Measurements from ENCODE around the gene TEX38. TPM values are rescaled to one million over a fixed set of nuclear protein-coding genes. Genes with fewer than 3 reads are reported as not detected.
"Not testable (repeated sequence)": the region's sequence is repeated elsewhere in the genome, so short reads cannot be mapped to it uniquely, and the experiment has no call there.

The TEX38 gene
- polyA plus RNA-seq, 4 donors = 0.22 to 0.54 (median 0.36) TPM

- DNase-seq (ENCODE audit: low read depth in 4 of 4, low spot score in 2 of 4) = not testable (repeated sequence)
Observed at GRCh38 chr1:46654698-46655097, 17.0 kb upstream of the TEX38 start.

DNA sequence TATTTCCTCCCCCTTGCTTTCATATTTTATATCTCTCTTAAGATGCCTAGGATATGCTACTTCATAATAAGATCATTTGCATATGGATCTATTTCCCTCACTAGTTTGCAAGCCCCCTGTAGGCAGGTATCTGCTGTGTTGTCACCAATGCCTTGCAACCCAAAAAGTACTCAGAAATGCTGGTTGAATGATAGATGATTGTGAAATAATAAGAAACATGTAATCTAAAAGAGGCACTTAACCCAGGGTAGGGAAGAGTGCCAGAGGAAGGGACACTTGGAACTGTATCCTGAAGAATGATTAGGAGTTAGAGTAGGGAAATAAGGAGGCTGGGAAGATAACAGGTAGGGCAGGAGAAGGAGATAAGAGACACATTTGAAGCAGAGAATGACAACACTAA lies 15.8 kb upstream of the TEX38 start:
- no peak for DNase-seq (ENCODE audit: low read depth in 4 of 4, low spot score in 2 of 4)

DNA sequence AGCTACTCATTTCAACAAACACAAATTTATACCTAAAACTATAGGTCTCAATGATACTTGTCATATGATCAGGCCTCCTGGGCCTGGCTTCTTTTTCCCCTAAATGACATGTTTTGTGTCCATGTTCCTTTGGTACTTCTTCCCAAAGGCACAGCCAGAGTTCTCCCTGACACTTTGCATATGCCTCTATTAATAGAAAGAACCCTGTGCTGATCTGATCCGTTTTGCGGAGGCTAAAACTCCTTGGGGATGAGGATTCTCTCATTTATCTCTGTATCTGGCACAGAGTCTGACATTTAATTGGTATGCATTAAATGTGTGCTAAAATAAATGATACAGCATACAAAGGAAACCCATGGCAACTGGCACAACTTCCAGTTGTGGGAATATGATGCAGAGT lies 15.0 kb upstream of the TEX38 start:
- DNase-seq (ENCODE audit: low read depth in 4 of 4, low spot score in 2 of 4) = no peak

DNA sequence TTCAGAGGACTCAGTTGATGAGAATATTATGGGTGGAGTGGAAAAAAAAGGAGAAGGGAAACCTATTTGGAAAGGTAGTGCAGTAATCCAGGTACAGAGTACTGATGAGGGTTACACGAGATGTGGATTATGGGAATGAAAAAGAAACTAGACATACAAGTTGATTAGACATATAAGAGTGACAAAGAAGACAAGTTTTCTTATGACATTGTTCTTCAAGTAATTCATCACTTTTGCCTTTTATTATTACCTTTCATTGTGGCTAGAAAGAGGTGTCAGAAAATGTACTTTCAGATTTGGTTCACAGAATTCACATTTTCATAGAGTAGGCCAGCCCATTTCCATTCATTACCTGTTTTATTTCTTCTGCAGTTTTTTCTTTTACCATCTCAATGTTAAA lies 13.9 kb upstream of the TEX38 start:
- no peak for DNase-seq (ENCODE audit: low read depth in 4 of 4, low spot score in 2 of 4)

GRCh38 chr1:46659307-46659870 lies 12.3 kb upstream of the TEX38 start:
- no peak for DNase-seq (ENCODE audit: low read depth in 4 of 4, low spot score in 2 of 4)

GRCh38 chr1:46660116-46660515 lies 11.5 kb upstream of the TEX38 start:
- not testable (repeated sequence) for DNase-seq (ENCODE audit: low read depth in 4 of 4, low spot score in 2 of 4)

DNA sequence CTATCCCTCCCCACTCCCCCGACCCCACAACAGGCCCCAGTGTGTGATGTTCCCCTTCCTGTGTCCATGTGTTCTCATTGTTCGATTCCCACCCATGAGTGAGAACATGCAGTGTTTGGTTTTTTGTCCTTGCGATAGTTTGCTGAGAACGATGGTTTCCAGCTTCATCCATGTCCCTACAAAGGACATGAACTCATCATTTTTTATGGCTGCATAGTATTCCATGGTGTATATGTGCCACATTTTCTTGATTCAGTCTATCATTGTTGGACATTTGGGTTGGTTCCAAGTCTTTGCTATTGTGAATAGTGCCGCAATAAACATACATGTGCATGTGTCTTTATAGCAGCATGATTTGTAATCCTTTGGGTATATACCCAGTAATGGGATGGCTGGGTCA lies 8.7 kb upstream of the TEX38 start:
- DNase-seq (ENCODE audit: low read depth in 4 of 4, low spot score in 2 of 4) = not testable (repeated sequence)

- no peak for DNase-seq (ENCODE audit: low read depth in 4 of 4, low spot score in 2 of 4)
Observed at GRCh38 chr1:46665983-46666382, 5.7 kb upstream of the TEX38 start.

- peak in 2 of 4 donors; percentile 40 to 42 for DNase-seq (ENCODE audit: low read depth in 4 of 4, low spot score in 2 of 4)
Observed at GRCh38 chr1:46667782-46668760, 3.6 kb upstream of the TEX38 start, which contains the start of gene ATPAF1. Gene ATPAF1 (minus strand): TSS chr1:46668364. CDS start chr1:46668322, 42 bp downstream.

DNA sequence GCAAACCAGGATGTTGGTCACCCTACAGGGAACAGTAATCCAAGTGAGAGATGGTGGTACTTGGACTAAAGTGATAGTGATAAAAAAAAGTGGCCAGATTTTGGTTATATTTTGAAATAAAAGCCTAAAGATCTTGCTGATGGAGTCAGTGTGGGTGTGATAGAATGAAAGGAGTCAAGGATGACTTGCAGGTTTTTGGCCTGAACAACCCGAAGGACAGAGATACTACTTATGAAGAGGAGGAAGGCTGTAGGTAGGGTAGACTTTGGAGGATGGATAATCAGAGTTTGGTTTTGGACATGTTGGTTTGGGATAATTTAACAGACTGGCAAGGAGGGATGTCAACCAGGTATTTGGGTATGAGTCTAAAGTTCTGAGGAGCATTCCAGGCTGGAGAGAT lies 1.5 kb upstream of the TEX38 start:
- DNase-seq (ENCODE audit: low read depth in 4 of 4, low spot score in 2 of 4) = no peak

GRCh38 chr1:46672696-46673095 lies 1.0 kb downstream of the TEX38 start:
- no peak for DNase-seq (ENCODE audit: low read depth in 4 of 4, low spot score in 2 of 4)

DNA sequence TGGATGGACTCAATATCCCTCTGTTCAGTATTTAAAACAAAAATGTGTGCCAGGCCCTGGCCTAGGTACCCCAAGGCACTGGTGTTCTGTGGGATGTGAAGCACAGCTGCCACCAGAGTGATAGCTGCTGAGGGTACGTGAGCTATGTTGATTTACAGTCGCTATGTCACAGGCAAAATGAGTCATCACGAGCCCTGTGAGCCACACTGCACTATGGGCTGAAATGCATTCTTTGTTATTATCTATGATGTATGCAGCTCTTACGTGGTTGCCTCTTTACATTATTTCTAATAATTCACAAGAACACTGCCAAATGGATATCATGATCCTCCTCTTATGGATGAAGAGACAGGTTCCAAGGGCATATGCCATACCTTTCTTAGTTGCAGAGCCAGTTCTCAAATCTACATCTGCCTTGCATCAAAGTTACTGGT lies 2.1 kb downstream of the TEX38 start:
- DNase-seq (ENCODE audit: low read depth in 4 of 4, low spot score in 2 of 4) = no peak

GRCh38 chr1:46675549-46676314 lies 4.1 kb downstream of the TEX38 start:
- DNase-seq (ENCODE audit: low read depth in 4 of 4, low spot score in 2 of 4) = no peak

DNA sequence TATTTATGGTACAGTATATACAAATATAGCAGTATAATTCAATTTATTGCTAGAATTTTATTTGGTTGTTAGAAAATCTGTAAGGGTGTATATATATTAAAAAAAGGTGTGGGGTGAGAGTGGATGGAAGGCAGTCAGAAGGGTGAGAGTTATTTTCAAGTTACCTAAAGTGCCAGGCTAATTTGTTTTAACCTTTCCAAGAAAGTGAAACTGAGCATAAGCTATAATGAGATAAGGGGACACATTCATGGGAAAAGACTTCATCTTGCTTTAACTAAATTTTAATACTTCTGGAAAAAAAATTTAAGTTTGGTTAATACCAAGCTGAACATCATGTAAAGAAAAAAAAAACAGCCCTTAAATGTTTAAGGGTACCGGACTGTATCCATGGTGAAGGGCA lies 4.9 kb downstream of the TEX38 start:
- no peak for DNase-seq (ENCODE audit: low read depth in 4 of 4, low spot score in 2 of 4)

GRCh38 chr1:46677339-46677738 lies 5.7 kb downstream of the TEX38 start:
- DNase-seq (ENCODE audit: low read depth in 4 of 4, low spot score in 2 of 4) = no peak

DNA sequence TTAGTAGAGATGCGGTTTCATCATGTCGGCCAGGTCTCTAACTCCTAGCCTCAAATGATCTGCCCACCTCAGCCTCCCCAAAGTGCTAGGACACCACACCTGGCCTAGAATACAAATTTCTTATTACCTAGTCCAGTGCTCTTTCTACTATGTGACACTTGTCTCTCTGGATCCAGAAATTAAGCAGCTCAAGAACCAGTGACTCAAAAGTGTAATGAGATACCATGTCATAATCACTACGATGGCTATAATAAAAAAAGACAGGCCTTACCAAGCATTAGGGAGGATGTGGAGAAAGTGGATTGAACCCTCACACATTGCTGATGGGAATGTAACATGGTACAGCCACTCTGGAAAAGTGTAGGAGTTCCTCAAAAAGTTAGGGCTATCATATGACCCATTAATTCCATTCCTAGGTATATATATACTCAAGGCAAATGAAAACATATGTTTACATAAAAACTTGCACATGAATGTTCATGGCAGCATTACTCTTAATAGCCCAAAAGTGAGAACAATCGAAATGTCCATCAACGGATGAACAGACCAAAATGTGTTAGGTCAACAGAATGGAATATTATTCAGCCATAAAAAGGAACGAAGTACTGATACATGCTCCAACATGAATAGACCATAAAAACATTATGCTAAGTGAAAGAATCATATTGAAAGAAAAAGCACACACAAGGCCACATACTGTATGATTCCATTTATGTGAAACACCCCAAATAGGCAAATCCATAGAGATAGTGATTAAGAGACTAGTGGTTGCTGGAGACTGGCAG lies 8.3 kb downstream of the TEX38 start:
- DNase-seq (ENCODE audit: low read depth in 4 of 4, low spot score in 2 of 4) = no peak

GRCh38 chr1:46681333-46682034 lies 9.8 kb downstream of the TEX38 start:
- DNase-seq (ENCODE audit: low read depth in 4 of 4, low spot score in 2 of 4) = no peak

DNA sequence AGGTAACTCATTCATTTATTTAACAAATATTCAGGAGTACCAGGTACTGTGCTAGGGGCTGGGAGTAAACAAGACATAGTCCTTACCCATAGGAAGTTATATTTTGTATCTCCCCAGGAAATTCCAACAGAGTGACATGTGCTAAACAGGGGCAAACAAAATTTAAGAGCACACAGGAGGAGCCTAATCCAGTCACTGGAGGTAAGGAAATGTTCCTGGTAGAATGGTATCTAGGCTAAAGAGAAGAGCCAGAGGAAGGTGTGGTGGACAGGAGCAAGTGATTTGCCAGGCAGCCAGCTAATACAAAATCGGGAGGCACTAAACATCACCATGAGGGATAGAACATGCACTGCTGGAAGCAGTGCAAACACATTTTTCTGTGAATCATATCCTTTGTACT lies 10.4 kb downstream of the TEX38 start:
- no peak for DNase-seq (ENCODE audit: low read depth in 4 of 4, low spot score in 2 of 4)

GRCh38 chr1:46684670-46685069 lies 13.0 kb downstream of the TEX38 start:
- DNase-seq (ENCODE audit: low read depth in 4 of 4, low spot score in 2 of 4) = no peak

- DNase-seq (ENCODE audit: low read depth in 4 of 4, low spot score in 2 of 4) = no peak
Observed at GRCh38 chr1:46686255-46686654, 14.6 kb downstream of the TEX38 start.

All from left renal cortex interstitium (tissue), 4 donors.